Measurements from ENCODE around the gene TJP1.

DNA sequence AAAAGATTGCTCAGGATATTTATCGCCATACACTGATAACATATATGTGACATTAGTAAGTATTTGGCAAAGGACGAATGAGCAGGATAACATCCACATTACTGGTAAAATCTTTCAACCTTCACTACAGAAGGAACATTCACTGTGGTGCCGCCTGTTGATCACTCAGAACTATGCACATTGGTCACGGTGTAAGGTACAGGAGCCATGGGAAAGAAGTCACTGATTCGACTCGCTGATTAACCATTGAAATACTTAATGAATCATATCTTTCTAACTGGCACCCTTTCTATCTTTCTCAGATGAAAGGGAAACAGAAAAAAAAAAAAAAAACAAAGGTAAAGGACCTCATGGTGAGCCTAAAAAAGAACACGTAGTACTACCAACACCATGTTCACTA lies 68.8 kb downstream of the TJP1 start:
- TF ChIP-seq, protein P1, sequence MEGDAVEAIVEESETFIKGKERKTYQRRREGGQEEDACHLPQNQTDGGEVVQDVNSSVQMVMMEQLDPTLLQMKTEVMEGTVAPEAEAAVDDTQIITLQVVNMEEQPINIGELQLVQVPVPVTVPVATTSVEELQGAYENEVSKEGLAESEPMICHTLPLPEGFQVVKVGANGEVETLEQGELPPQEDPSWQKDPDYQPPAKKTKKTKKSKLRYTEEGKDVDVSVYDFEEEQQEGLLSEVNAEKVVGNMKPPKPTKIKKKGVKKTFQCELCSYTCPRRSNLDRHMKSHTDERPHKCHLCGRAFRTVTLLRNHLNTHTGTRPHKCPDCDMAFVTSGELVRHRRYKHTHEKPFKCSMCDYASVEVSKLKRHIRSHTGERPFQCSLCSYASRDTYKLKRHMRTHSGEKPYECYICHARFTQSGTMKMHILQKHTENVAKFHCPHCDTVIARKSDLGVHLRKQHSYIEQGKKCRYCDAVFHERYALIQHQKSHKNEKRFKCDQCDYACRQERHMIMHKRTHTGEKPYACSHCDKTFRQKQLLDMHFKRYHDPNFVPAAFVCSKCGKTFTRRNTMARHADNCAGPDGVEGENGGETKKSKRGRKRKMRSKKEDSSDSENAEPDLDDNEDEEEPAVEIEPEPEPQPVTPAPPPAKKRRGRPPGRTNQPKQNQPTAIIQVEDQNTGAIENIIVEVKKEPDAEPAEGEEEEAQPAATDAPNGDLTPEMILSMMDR (IDR thresholded peaks at IDR 0.05): no peak
- no peak for TF ChIP-seq POLR2A (IDR thresholded peaks at IDR 0.05)
- no peak for TF ChIP-seq POLR2AphosphoS5 (IDR thresholded peaks at IDR 0.05)
- no peak for TF ChIP-seq EP300 (IDR thresholded peaks at IDR 0.05)

Data from upper lobe of left lung (tissue), 4 donors.